Measurements from ENCODE around the gene MIGA1. TPM values are rescaled to one million over a fixed set of nuclear protein-coding genes. Genes with fewer than 3 reads are reported as not detected.

MIGA1 gene
- total RNA-seq, 1 donor from 2014 or later = 8.9 TPM

- peak overlapping the region; percentile 79 for H3K4me3 ChIP-seq (ENCODE audit: low read depth, low read length)
- TF ChIP-seq CTCF (conservative IDR thresholded peaks at IDR 0.05; ENCODE audit: low read depth, low read length) = no peak
- DNase-seq (ENCODE audit: low read depth) = peak; percentile 73
Observed at GRCh38 chr1:77889671-77890070, 110.2 kb downstream of the MIGA1 start.

DNA sequence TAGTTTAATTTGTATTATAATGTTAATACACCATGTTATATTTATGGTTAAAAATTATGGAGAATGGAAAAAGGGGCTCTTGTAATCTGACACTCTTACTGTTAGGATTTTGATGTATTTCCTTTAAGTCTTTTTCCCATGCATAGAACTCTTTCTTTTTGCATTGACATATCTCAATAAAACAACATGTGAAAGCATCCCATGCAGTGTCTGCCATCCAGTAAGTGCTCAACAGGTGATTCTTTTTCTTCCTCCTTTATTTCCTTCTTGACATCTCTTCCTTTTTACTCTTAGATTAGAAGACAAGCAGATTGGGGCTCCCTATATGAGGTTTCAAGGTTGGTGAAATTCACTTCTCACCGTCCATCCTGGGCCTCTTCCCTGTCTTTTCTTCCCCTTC lies 111.8 kb downstream of the MIGA1 start:
- H3K4me3 ChIP-seq (ENCODE audit: low read depth, low read length) = no peak overlapping the region

DNA sequence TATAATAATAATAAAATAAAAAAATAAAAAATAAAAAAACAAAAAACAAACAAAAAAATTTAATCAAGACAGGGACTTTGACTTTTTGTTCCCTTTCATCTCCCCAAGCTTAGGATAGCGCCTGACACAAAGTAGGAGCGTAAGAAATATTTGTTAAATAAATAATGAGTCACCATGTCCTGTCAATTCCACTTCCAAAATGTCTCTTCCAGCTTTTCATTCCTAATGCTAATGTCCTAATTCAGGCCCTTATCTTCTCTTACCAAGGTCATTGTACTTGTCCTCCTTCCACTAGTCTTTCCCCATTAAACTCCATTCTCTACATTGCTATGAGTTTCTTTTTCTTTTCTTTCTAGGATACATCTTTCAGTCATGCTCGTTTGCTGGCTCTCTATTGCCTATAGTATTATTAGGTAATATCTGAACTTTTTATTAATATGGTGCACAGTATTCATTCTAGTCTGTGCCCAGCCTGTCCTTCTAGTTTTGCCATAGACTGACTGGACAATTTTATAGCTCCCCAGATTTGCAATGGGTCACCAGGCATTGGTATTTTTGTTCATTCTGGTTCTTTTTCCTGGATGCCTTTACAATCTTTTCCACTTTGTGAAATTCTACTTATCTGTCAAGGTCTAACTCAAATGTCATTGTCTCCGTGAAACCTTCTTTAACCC lies 120.3 kb downstream of the MIGA1 start:
- H3K4me3 ChIP-seq (ENCODE audit: low read depth, low read length) = no peak overlapping the region
- no peak for DNase-seq (ENCODE audit: low read depth)
- TF ChIP-seq CTCF (conservative IDR thresholded peaks at IDR 0.05; ENCODE audit: low read depth, low read length) = no peak

More for the DNA sequence above, 111.8 kb downstream of the MIGA1 start:
- no peak for TF ChIP-seq CTCF (conservative IDR thresholded peaks at IDR 0.05; ENCODE audit: low read depth, low read length)
- no peak for DNase-seq (ENCODE audit: low read depth)

DNA sequence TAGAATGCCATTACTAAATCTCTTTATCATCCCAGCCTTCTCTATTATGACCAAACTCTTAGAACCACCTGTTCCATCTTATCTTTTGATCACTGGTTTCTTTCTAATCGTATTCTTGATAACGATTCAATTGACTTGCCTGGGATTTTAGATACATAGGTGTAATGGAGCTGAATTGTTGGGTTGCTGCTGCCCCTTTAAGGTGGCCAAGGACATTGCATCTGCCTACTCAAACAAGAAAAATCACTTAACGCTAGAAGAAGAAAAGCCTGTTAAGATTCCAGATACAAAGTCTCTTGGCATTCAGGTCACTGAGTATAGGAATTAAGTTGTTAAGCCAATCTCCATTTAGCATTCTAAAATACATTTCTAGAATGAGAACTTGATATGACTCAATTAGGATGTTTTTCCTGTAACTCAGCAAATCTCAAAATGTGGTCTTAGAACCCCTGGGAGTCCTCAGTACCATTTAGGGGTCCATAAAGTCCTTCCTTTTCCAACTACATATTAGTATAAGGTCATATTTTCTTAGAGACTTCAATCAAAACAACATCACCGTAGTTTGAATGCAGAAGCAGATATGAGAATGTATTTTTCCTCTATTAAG lies 121.3 kb downstream of the MIGA1 start:
- DNase-seq (ENCODE audit: low read depth) = peak; percentile 30
- TF ChIP-seq CTCF (conservative IDR thresholded peaks at IDR 0.05; ENCODE audit: low read depth, low read length) = peak; percentile 81
- no peak overlapping the region for H3K4me3 ChIP-seq (ENCODE audit: low read depth, low read length)

GRCh38 chr1:77905603-77906002 lies 126.2 kb downstream of the MIGA1 start:
- TF ChIP-seq CTCF (conservative IDR thresholded peaks at IDR 0.05; ENCODE audit: low read depth, low read length) = no peak
- H3K4me3 ChIP-seq (ENCODE audit: low read depth, low read length) = no peak overlapping the region
- no peak for DNase-seq (ENCODE audit: low read depth)

DNA sequence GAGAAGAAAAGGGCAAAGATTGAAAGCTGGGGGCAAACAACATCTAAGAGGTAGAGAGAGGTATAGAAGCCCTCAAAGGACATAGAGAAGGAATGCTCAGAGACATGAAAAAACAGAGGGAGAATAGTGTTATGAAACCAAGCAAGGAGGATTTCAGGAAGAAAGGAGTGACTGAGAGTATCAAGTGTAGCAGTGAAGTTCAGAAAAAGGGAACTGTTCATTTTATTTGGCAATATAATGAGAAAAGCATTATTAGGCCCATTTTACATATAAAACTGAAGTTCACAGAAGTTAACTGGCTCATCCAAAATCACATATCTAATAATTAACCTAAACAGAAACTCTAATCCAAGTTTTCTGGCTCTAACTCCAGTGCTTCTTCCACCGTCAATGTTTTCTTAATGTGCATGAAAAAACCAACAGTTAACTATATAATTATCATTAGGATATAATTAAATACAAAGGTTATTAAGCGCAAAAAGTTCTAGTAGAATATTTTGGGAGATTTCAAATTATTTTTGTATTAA lies 126.6 kb downstream of the MIGA1 start:
- DNase-seq (ENCODE audit: low read depth) = no peak
- TF ChIP-seq CTCF (conservative IDR thresholded peaks at IDR 0.05; ENCODE audit: low read depth, low read length) = no peak
- no peak overlapping the region for H3K4me3 ChIP-seq (ENCODE audit: low read depth, low read length)
